ENCODE results near the gene PKN2. TPM values are rescaled to one million over a fixed set of nuclear protein-coding genes. Genes with fewer than 3 reads are reported as not detected.

The PKN2 gene
- total RNA-seq, 1 donor from 2014 or later, result 74.4 TPM

DNA sequence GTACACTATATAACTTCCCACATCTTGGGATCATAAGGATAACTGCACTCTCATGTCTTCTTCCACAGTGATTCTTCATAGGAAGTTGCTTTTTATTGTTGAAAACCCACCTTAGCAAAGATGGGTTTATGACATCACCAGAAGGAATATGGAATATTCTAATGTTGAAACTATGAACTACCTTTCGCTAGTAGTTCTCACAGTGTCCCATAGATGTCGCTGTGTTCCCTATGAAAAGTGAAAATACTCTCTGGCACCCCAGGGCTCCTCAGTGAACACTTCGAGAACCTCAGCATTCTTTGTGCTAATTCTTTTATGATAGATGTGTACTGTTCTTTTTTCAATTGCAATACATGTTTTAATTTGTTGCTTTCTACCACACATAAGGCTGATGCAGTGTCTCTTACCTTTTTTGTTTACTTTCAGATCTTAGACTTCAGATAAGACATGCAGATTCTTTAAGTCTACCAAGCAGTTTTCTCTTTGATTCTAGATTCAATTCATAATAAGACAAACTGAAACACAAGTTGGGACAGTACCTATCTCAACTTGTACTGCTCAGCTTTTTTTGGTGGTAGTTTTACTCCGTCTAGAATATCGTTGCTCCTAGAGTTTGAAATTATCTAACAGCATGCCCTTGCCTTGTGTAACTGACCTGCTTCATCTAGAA, 116.4 kb downstream of the PKN2 start:
- Mint-ChIP-seq H3K27ac (no peak overlapping the region), H3K4me3 (no peak overlapping the region), H3K4me1 (no peaks in the 10 kb centered on the region), H3K27me3 (ENCODE audit: insufficient read depth, low read depth) (no peaks in the 10 kb centered on the region), H3K9me3 (no peaks in the 10 kb centered on the region), H3K36me3 (peaks cover 41% of the 10 kb centered on the region)
- TF ChIP-seq CTCF (IDR thresholded peaks at IDR 0.05), result peak; percentile 80
- no peak for TF ChIP-seq EZH2phosphoT487 (IDR thresholded peaks at IDR 0.05)
- no peak for TF ChIP-seq EZH2 (IDR thresholded peaks at IDR 0.05)
- H3F3A ChIP-seq (ENCODE audit: low read depth), result peaks cover 20% of the 10 kb centered on the region
- DNase-seq (ENCODE audit: low spot score), result peak; percentile 52
- H3K4me3 ChIP-seq, result no peak overlapping the region
- no peaks in the 10 kb centered on the region for H3K9me3 ChIP-seq (ENCODE audit: low read depth)
- no peaks in the 10 kb centered on the region for H3K79me2 ChIP-seq (ENCODE audit: low read depth)
- H3K36me3 ChIP-seq, result peaks cover 28% of the 10 kb centered on the region
- peaks cover 4% of the 10 kb centered on the region for H3K4me1 ChIP-seq
- H2AFZ ChIP-seq (replicated peaks), result no peak overlapping the region
- peak overlapping the region; percentile 2 for H3K27ac ChIP-seq
- H3K27me3 ChIP-seq, result no peaks in the 10 kb centered on the region
- no peak overlapping the region for H3K9ac ChIP-seq
- H3K4me2 ChIP-seq, result no peak overlapping the region
- H4K20me1 ChIP-seq (ENCODE audit: low read depth), result no peaks in the 10 kb centered on the region

DNA sequence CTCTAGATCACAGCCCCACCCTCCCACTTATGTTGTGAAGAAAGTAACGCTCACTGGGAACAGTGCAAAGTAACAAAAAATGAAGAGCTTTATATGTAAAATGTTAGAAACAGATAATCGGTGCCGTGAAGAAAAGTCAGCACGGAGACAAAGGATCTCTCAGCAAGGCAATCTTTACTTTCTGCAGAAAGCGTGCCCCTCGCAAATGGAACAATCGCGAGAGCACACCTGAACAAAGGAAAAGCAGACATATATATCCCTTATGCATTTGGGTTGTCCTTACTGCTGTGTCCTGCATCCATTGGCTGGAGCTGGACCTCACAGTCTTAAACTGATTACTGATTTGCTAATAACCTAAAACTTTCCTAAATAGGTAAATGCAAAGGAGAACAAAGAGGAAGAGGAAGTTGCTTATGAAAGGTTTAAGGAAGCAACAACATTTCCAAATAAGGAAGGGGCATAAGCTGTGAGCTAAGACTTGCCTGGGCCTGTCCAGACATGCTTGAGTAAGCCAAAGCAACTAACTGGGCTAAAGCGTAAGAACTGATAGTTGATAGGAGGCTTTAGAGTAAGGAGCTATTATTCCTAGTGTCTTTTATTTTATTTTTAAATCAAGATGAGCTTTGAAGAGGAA, 117.6 kb downstream of the PKN2 start:
- H2AFZ ChIP-seq (replicated peaks), result no peak overlapping the region
- no peak overlapping the region for H3K9ac ChIP-seq
- no peak for DNase-seq (ENCODE audit: low spot score)
- peaks cover 46% of the 10 kb centered on the region for H3K36me3 Mint-ChIP-seq
- no peaks in the 10 kb centered on the region for H3K9me3 Mint-ChIP-seq
- peak overlapping the region; percentile 60 for H3K27ac ChIP-seq
- no peaks in the 10 kb centered on the region for H3K4me1 Mint-ChIP-seq
- no peaks in the 10 kb centered on the region for H4K20me1 ChIP-seq (ENCODE audit: low read depth)
- H3K79me2 ChIP-seq (ENCODE audit: low read depth), result no peaks in the 10 kb centered on the region
- H3K9me3 ChIP-seq (ENCODE audit: low read depth), result no peaks in the 10 kb centered on the region
- TF ChIP-seq EZH2 (IDR thresholded peaks at IDR 0.05) (no peak), EZH2phosphoT487 (IDR thresholded peaks at IDR 0.05) (no peak), CTCF (IDR thresholded peaks at IDR 0.05) (no peak)
- H3K27me3 ChIP-seq, result no peaks in the 10 kb centered on the region
- H3K4me3 ChIP-seq, result no peak overlapping the region
- no peaks in the 10 kb centered on the region for H3K27me3 Mint-ChIP-seq (ENCODE audit: insufficient read depth, low read depth)
- H3K4me1 ChIP-seq, result peaks cover 4% of the 10 kb centered on the region
- no peak overlapping the region for H3K4me2 ChIP-seq
- H3K27ac Mint-ChIP-seq, result no peak overlapping the region
- no peak overlapping the region for H3K4me3 Mint-ChIP-seq
- peaks cover 20% of the 10 kb centered on the region for H3F3A ChIP-seq (ENCODE audit: low read depth)
- peaks cover 33% of the 10 kb centered on the region for H3K36me3 ChIP-seq

GRCh38 chr1:88802404-88802803, 118.3 kb downstream of the PKN2 start:
- H3K27me3 ChIP-seq, result no peaks in the 10 kb centered on the region
- TF ChIP-seq EZH2phosphoT487 (IDR thresholded peaks at IDR 0.05) (no peak), EZH2 (IDR thresholded peaks at IDR 0.05) (no peak), CTCF (IDR thresholded peaks at IDR 0.05) (no peak)
- no peak for DNase-seq (ENCODE audit: low spot score)
- H3K79me2 ChIP-seq (ENCODE audit: low read depth), result no peaks in the 10 kb centered on the region
- no peak overlapping the region for H3K27ac Mint-ChIP-seq
- H3K36me3 ChIP-seq, result peaks cover 39% of the 10 kb centered on the region
- peaks cover 20% of the 10 kb centered on the region for H3F3A ChIP-seq (ENCODE audit: low read depth)
- peak overlapping the region; percentile 21 for H3K27ac ChIP-seq
- no peaks in the 10 kb centered on the region for H3K9me3 Mint-ChIP-seq
- H3K4me3 Mint-ChIP-seq, result no peak overlapping the region
- no peak overlapping the region for H2AFZ ChIP-seq (replicated peaks)
- no peak overlapping the region for H3K9ac ChIP-seq
- no peaks in the 10 kb centered on the region for H3K9me3 ChIP-seq (ENCODE audit: low read depth)
- no peak overlapping the region for H3K4me3 ChIP-seq
- no peaks in the 10 kb centered on the region for H3K4me1 Mint-ChIP-seq
- H3K4me2 ChIP-seq, result no peak overlapping the region
- no peaks in the 10 kb centered on the region for H3K27me3 Mint-ChIP-seq (ENCODE audit: insufficient read depth, low read depth)
- H3K4me1 ChIP-seq, result peaks cover 4% of the 10 kb centered on the region
- no peaks in the 10 kb centered on the region for H4K20me1 ChIP-seq (ENCODE audit: low read depth)
- H3K36me3 Mint-ChIP-seq, result peaks cover 46% of the 10 kb centered on the region

Measured in neural progenitor cell (in vitro differentiated cells).